GM12878 (cell line): ENCODE results near the gene PPP2R5B. TPM values are rescaled to one million over a fixed set of nuclear protein-coding genes. Genes with fewer than 3 reads are reported as not detected.

Source experiments
- ATAC-seq: fragments of 200-7000 bp; cut with Tn5 transposase; 3 replicates; pipeline ENCODE4 v1.9.1; 2020; ENCODE audit warnings: mild to moderate bottlenecking, moderate library complexity
- BruUV-seq: library from RNA; stranded (reverse); fragments of 400-500 nt; replicated peaks from 2 replicates; lab custom pipeline; 2021; lab: Mats Ljungman, UMichigan
- CTCF ChIA-PET: fragments of 300-600 bp; sonication (Branson Sonifier 250); formaldehyde crosslinking; extraction: SDS; loops from one replicate; lab custom pipeline; 2021; ENCODE audit warnings: inconsistent platforms; lab: Yijun Ruan, JAX
- POLR2A ChIA-PET: fragments of 350-600 bp; formaldehyde crosslinking; extraction: SDS; loops from one replicate; lab custom pipeline; 2021; ENCODE audit warnings: inconsistent platforms; lab: Charles Lee
- RAD21 ChIA-PET: fragments of 300-600 bp; sonication (Branson Sonifier 250); formaldehyde crosslinking; loops from one replicate; lab custom pipeline; 2023; ENCODE audit warnings: antibody characterized with exemption; ENCODE audit not compliant: unreplicated experiment; lab: Charles Lee
- SMC1A ChIA-PET: fragments of 300-600 bp; sonication (Branson Sonifier 250); formaldehyde crosslinking; loops from one replicate; lab custom pipeline; 2023; ENCODE audit not compliant: unreplicated experiment, uncharacterized antibody; lab: Charles Lee
- DNase-seq: peaks from one replicate; pipeline ENCODE4 v3.0.0-alpha.2; 2011; ENCODE audit warnings: low read depth, low spot score
- FAIRE-seq: peaks from 3 replicates; lab custom pipeline; 2011; peaks lifted over from hg19 to GRCh38; lab: Jason Lieb, UNC
- H2AFZ ChIP-seq: 2 replicates; pipeline ENCODE4 v1.6.0; 2011; ENCODE audit warnings: low read depth, low read length, control low read depth; ENCODE audit not compliant: control insufficient read depth
- H3K27ac ChIP-seq: 2 replicates; pipeline ENCODE4 v1.5.1; 2011; ENCODE audit warnings: control low read depth; ENCODE audit not compliant: control insufficient read depth, insufficient read depth
- H3K27me3 ChIP-seq, 2 experiments: replicated peaks in 1 of 2; 2 replicates each; pipeline versions ENCODE4 v1.6.0 to v1.6.1; 2011; ENCODE audit warnings: low read length in 1 of 2; ENCODE audit not compliant: control insufficient read depth in 2 of 2, insufficient read depth in 2 of 2
- H3K36me3 ChIP-seq, 2 experiments: 2 replicates each; pipeline ENCODE4 v1.5.1; 2011; ENCODE audit warnings: low read length in 1 of 2; ENCODE audit not compliant: control insufficient read depth in 2 of 2, insufficient read depth in 2 of 2
- H3K4me1 ChIP-seq: 2 replicates; pipeline ENCODE4 v1.6.1; 2011; ENCODE audit warnings: mild to moderate bottlenecking, low read length, moderate library complexity, mixed read lengths; ENCODE audit not compliant: control insufficient read depth, insufficient read depth
- H3K4me2 ChIP-seq: 2 replicates; pipeline ENCODE4 v1.6.0; 2011; ENCODE audit warnings: control low read depth; ENCODE audit not compliant: control insufficient read depth, insufficient read depth
- H3K4me3 ChIP-seq: fragments of 200-600 bp; sonication (generic); 2 replicates; pipeline ENCODE4 v1.5.1; 2016
- H3K79me2 ChIP-seq: 2 replicates; pipeline ENCODE4 v1.6.0; 2011; ENCODE audit warnings: low read length; ENCODE audit not compliant: control insufficient read depth, insufficient read depth
- H3K9ac ChIP-seq: 2 replicates; pipeline ENCODE4 v1.8.0; 2011; ENCODE audit warnings: low read length, control low read depth, mixed read lengths; ENCODE audit not compliant: control insufficient read depth, insufficient read depth
- H3K9me3 ChIP-seq: replicated peaks from 3 replicates; pipeline ENCODE4 v1.5.1; 2011; ENCODE audit warnings: mild to moderate bottlenecking, low read length; ENCODE audit not compliant: control insufficient read depth, insufficient read depth
- H4K20me1 ChIP-seq: 2 replicates; pipeline ENCODE4 v1.6.0; 2011; ENCODE audit not compliant: control insufficient read depth, insufficient read depth
- CTCF ChIP-seq, 3 experiments: IDR thresholded peaks in 2 of 3; conservative IDR thresholded peaks in 1 of 3; 2 replicates each; pipeline ENCODE4 v1.5.1; 2011; ENCODE audit warnings: low read depth in 3 of 3, low read length in 3 of 3, mild to moderate bottlenecking in 3 of 3, control low read depth in 2 of 3, moderate library complexity in 2 of 3, inconsistent platforms in 1 of 3, mixed read lengths in 1 of 3; ENCODE audit not compliant: control insufficient read depth in 2 of 3, insufficient read depth in 1 of 3; ENCODE audit errors: extremely low read depth in 1 of 3
- E2F4 ChIP-seq: IDR thresholded peaks from 2 replicates; pipeline ENCODE4 v1.6.1; 2012; ENCODE audit warnings: low read depth, low read length, improper control_type of control experiment
- GATAD2B ChIP-seq: fragments of 450-650 bp; conservative IDR thresholded peaks from 2 replicates; pipeline ENCODE4 v1.6.1; 2017; ENCODE audit warnings: low read depth, mild to moderate bottlenecking, moderate library complexity
- HDGF ChIP-seq: fragments of 450-650 bp; IDR thresholded peaks from 2 replicates; pipeline ENCODE4 v1.6.1; 2016; ENCODE audit warnings: antibody characterized with exemption
- HSF1 ChIP-seq: fragments of 150-350 bp; IDR thresholded peaks from 2 replicates; pipeline ENCODE4 v1.6.1; 2014; ENCODE audit warnings: mild to moderate bottlenecking, low read depth, low read length
- PAX5 ChIP-seq: IDR thresholded peaks from 2 replicates; pipeline ENCODE4 v1.6.1; 2011; ENCODE audit warnings: low read depth, low read length, borderline replicate concordance
- RUNX3 ChIP-seq: IDR thresholded peaks from 2 replicates; pipeline ENCODE4 v1.6.1; 2012; ENCODE audit warnings: low read length, inconsistent platforms
- ZNF687 ChIP-seq: fragments of 450-650 bp; IDR thresholded peaks from 2 replicates; pipeline ENCODE4 v1.6.1; 2017; ENCODE audit warnings: mild to moderate bottlenecking, moderate library complexity
- WGBS: methylation state at CpG from one replicate; pipeline ENCODE4 v1.1.6; 2016; ENCODE audit warnings: low lambda C conversion rate; ENCODE audit not compliant: insufficient replicate concordance, insufficient coverage; ENCODE audit errors: missing lambda C conversion rate; 5-methylcytosine and 5-hydroxymethylcytosine counted together
- in situ Hi-C: fragments of 300-500 bp; cut with MboI; formaldehyde crosslinking; loops from 9 replicates; pipeline ENCODE4 v1.14.3; 2018; ENCODE audit warnings: mixed read lengths
- intact Hi-C: fragments of 100-400 bp; cut with micrococcal nuclease; formaldehyde crosslinking; loops from one replicate; pipeline ENCODE4 v1.14.2; 2022; ENCODE audit not compliant: unreplicated experiment
- polyA plus RNA-seq, 11 experiments: library from polyadenylated mRNA; depleted of rRNA in 4 of 11; unstranded in 6 of 11; stranded (reverse) in 5 of 11; fragments of >200 nt; fragmentation: Nextera tagmentation in 4 of 11; fragmentation: Illumina TruSeq in 1 of 11; extraction: Ambion mirVana in 4 of 11; extraction: Trizol in 1 of 11; gene quantifications; 1 replicate in 1 of 11; 2 replicates in 10 of 11; pipeline versions ENCODE4 v1.2.1 to v1.2.3, GENCODE V29; 2011 to 2016; ENCODE audit warnings: inconsistent platforms in 2 of 11, missing spikeins in 2 of 11, low read depth in 1 of 11
- total RNA-seq, 4 experiments: library from RNA; depleted of rRNA in 3 of 4; stranded (reverse); fragments of >200 nt in 3 of 4; fragmentation: Illumina TruSeq in 1 of 4; extraction: Trizol in 1 of 4; gene quantifications; 2 replicates each; pipeline versions ENCODE4 v1.2.1 to v1.2.3, GENCODE V29; 2013 to 2021
- TF ChIP-seq, protein P1 (sequence below): fragments of 450-650 bp; conservative IDR thresholded peaks from 2 replicates; pipeline ENCODE4 v1.6.1; 2017; ENCODE audit warnings: mild to moderate bottlenecking, moderate library complexity

The PPP2R5B gene
- total and polyA plus RNA-seq, 10 of the 15 experiments (the other 5 are each of a cell fraction or from before 2014, with no cell fraction given), result 0.08 to 6.7 (median 2.0) TPM

DNA sequence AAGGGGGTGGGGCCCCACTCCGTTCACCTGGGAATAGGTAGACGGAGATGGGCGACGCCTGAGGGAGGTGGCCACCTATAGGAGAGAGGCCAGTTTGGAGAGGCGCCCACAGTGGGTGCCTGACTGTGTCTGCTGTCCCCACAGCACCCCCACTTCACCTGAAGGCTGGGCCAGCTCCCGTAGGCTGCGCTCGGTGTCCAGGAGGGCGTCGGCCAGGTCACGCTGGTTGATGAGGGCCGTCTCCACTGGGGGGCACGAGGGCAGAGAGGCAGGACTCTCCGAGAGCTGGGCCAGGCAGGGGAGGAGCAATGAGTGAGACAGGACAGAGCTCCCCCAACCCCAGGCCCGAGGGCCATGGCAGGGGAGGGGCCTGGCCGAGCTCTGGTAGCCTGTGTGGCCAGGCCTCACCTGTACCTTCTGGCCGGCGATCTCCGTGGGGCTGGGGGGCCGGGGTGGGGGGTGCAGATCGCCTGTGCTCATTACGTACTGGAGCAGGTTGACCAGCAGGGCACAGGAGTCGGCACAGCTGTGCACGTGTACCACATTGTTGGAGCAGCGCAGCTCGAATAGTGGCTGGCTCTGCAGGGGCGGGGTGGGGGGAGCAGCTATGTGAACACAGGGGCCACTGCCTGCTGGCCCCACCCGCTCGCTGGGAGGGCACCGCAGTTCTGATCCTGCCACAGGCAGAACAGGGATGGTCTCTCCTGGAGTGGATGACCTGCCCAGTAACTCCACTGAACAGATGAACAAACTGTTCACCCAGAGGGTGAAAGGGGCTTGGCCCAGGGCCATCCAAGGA lies 22.2 kb upstream of the PPP2R5B start:
- 76% methylated on average over 28 of the region's 30 CpGs for WGBS
- Histone ChIP-seq H3K4me3 (no peak overlapping the region), H3K9ac (no peak overlapping the region), H3K36me3 (peaks cover 0 to 4% of the 10 kb centered on the region in 2 experiments; a peak in 2 of 4 replicates), H4K20me1 (no peaks in the 10 kb centered on the region), H2AFZ (no peak overlapping the region), H3K4me1 (peaks cover 9% of the 10 kb centered on the region), H3K9me3 (no peaks in the 10 kb centered on the region), H3K27me3 (no peaks in the 10 kb centered on the region), H3K79me2 (no peaks in the 10 kb centered on the region), H3K4me2 (no peak overlapping the region), H3K27ac (no peak overlapping the region)
- no peak for ATAC-seq
- no peak for DNase-seq
- no peak for FAIRE-seq
- in situ Hi-C loops, result no loop called here
- POLR2A ChIA-PET, result interaction anchor here (0.6 kb wide), 1 partner anchor 93 kb away, joined by 3 read pairs; no protein-coding TSS in a partner anchor
- SMC1A ChIA-PET, result no interaction called here
- CTCF ChIA-PET, result no interaction called here
- BruUV-seq, result no TSS peak
- RAD21 ChIA-PET, result no interaction called here
- intact Hi-C loops, result no loop called here
- no peak for TF ChIP-seq CTCF (IDR thresholded peaks at IDR 0.05 in 2 of 3, conservative IDR thresholded peaks at IDR 0.05 in 1 of 3; ENCODE audit: control insufficient read depth in 2 of 3, extremely low read depth in 1 of 3, insufficient read depth in 1 of 3, low read depth in 3 of 3, low read length in 3 of 3)
- TF ChIP-seq GATAD2B, result no peak
- TF ChIP-seq ZNF687, result no peak
- TF ChIP-seq PAX5, result no peak
- TF ChIP-seq HDGF, result no peak
- no peak for TF ChIP-seq RUNX3
- TF ChIP-seq E2F4, result no peak
- no peak for TF ChIP-seq HSF1
- TF ChIP-seq, protein P1, sequence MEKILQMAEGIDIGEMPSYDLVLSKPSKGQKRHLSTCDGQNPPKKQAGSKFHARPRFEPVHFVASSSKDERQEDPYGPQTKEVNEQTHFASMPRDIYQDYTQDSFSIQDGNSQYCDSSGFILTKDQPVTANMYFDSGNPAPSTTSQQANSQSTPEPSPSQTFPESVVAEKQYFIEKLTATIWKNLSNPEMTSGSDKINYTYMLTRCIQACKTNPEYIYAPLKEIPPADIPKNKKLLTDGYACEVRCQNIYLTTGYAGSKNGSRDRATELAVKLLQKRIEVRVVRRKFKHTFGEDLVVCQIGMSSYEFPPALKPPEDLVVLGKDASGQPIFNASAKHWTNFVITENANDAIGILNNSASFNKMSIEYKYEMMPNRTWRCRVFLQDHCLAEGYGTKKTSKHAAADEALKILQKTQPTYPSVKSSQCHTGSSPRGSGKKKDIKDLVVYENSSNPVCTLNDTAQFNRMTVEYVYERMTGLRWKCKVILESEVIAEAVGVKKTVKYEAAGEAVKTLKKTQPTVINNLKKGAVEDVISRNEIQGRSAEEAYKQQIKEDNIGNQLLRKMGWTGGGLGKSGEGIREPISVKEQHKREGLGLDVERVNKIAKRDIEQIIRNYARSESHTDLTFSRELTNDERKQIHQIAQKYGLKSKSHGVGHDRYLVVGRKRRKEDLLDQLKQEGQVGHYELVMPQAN, result no peak
